ENCODE measurements around the gene CELF1. TPM values are rescaled to one million over a fixed set of nuclear protein-coding genes. Genes with fewer than 3 reads are reported as not detected.

Gene CELF1
- total and polyA plus RNA-seq, 10 of the 15 experiments (the other 5 are each of a cell fraction or from before 2014, with no cell fraction given): 35.3 to 128 (median 85.7) TPM

- Histone ChIP-seq H2AFZ (ENCODE audit: control insufficient read depth, low read depth, low read length) (no peak overlapping the region), H3K4me3 (no peak overlapping the region), H3K9ac (ENCODE audit: control insufficient read depth, insufficient read depth, low read length) (no peak overlapping the region), H4K20me1 (ENCODE audit: control insufficient read depth, insufficient read depth) (no peaks in the 10 kb centered on the region), H3K9me3 (replicated peaks; ENCODE audit: control insufficient read depth, insufficient read depth, low read length) (no peaks in the 10 kb centered on the region), H3K79me2 (ENCODE audit: control insufficient read depth, insufficient read depth, low read length) (no peaks in the 10 kb centered on the region), H3K4me1 (ENCODE audit: control insufficient read depth, insufficient read depth, low read length) (no peaks in the 10 kb centered on the region), H3K36me3 (ENCODE audit: control insufficient read depth in 2 of 2, insufficient read depth in 2 of 2, low read length in 1 of 2) (no peaks in the 10 kb centered on the region), H3K27ac (ENCODE audit: control insufficient read depth, insufficient read depth) (no peak overlapping the region), H3K27me3 (replicated peaks in 1 of 2; ENCODE audit: control insufficient read depth in 2 of 2, insufficient read depth in 2 of 2, low read length in 1 of 2) (no peaks in the 10 kb centered on the region), H3K4me2 (ENCODE audit: control insufficient read depth, insufficient read depth) (no peak overlapping the region)
- FAIRE-seq (no peak), DNase-seq (ENCODE audit: low read depth, low spot score) (no peak), ATAC-seq (peak; percentile 74)
- intact Hi-C loops (cut with micrococcal nuclease; ENCODE audit: unreplicated experiment) (no loop called here), in situ Hi-C loops (cut with MboI) (no loop called here)
- BruUV-seq (replicated peaks): no TSS peak
- SMC1A ChIA-PET (ENCODE audit: uncharacterized antibody, unreplicated experiment): no interaction called here
- POLR2A ChIA-PET: interaction anchor here (0.9 kb wide), 1 partner anchor 94 kb away, joined by 4 read pairs; no protein-coding TSS in a partner anchor
- TF ChIP-seq MTA2 (IDR thresholded peaks at IDR 0.05; ENCODE audit: low read depth): no peak
- TF ChIP-seq POLR2A (IDR thresholded peaks at IDR 0.05; ENCODE audit: low read depth, low read length): no peak
- TF ChIP-seq CHD1 (IDR thresholded peaks at IDR 0.05; ENCODE audit: low read depth, low read length): no peak
- TF ChIP-seq CTCF (IDR thresholded peaks at IDR 0.05 in 2 of 3, conservative IDR thresholded peaks at IDR 0.05 in 1 of 3; ENCODE audit: control insufficient read depth in 2 of 3, extremely low read depth in 1 of 3, insufficient read depth in 1 of 3, low read depth in 3 of 3, low read length in 3 of 3): 0 out of 6 replicates have a peak, but pooled peaks of 1 of the 3 experiments have one; percentile 5
- RAD21 ChIA-PET (ENCODE audit: unreplicated experiment): interaction anchor here (0.8 kb wide), 1 partner anchor 11 kb away, joined by 5 read pairs; no protein-coding TSS in a partner anchor
- CTCF ChIA-PET: interaction anchor here (0.7 to 1.0 kb wide), 4 partner anchors 11 to 174 kb away, joined by 3 to 5 read pairs (median 4); no protein-coding TSS in a partner anchor
- 76% methylated on average over 12 of the region's 12 CpGs for WGBS (ENCODE audit: insufficient coverage, insufficient replicate concordance, low lambda C conversion rate, missing lambda C conversion rate)
These were observed 109.8 kb downstream of the CELF1 start for GRCh38 chr11:47443028-47443700.

GRCh38 chr11:47442514-47442913, 110.4 kb downstream of the CELF1 start:
- H3K27me3 ChIP-seq (replicated peaks in 1 of 2; ENCODE audit: control insufficient read depth in 2 of 2, insufficient read depth in 2 of 2, low read length in 1 of 2): no peaks in the 10 kb centered on the region
- no TSS peak for BruUV-seq (replicated peaks)
- H3K4me2 ChIP-seq (ENCODE audit: control insufficient read depth, insufficient read depth): no peak overlapping the region
- no peak overlapping the region for H2AFZ ChIP-seq (ENCODE audit: control insufficient read depth, low read depth, low read length)
- no peaks in the 10 kb centered on the region for H4K20me1 ChIP-seq (ENCODE audit: control insufficient read depth, insufficient read depth)
- H3K4me1 ChIP-seq (ENCODE audit: control insufficient read depth, insufficient read depth, low read length): no peaks in the 10 kb centered on the region
- FAIRE-seq: no peak
- intact Hi-C loops (cut with micrococcal nuclease; ENCODE audit: unreplicated experiment) (no loop called here), in situ Hi-C loops (cut with MboI) (no loop called here)
- H3K27ac ChIP-seq (ENCODE audit: control insufficient read depth, insufficient read depth): no peak overlapping the region
- no peak for ATAC-seq
- CTCF ChIA-PET: interaction anchor here (0.7 kb wide), 1 partner anchor 14 kb away, joined by 4 read pairs; no protein-coding TSS in a partner anchor
- 35% methylated on average over 8 of the region's 8 CpGs for WGBS (ENCODE audit: insufficient coverage, insufficient replicate concordance, low lambda C conversion rate, missing lambda C conversion rate)
- H3K9ac ChIP-seq (ENCODE audit: control insufficient read depth, insufficient read depth, low read length): no peak overlapping the region
- no peaks in the 10 kb centered on the region for H3K9me3 ChIP-seq (replicated peaks; ENCODE audit: control insufficient read depth, insufficient read depth, low read length)
- RAD21 ChIA-PET (ENCODE audit: unreplicated experiment): no interaction called here
- no peak overlapping the region for H3K4me3 ChIP-seq
- H3K36me3 ChIP-seq (ENCODE audit: control insufficient read depth in 2 of 2, insufficient read depth in 2 of 2, low read length in 1 of 2): no peaks in the 10 kb centered on the region
- H3K79me2 ChIP-seq (ENCODE audit: control insufficient read depth, insufficient read depth, low read length): no peaks in the 10 kb centered on the region
- no peak for DNase-seq (ENCODE audit: low read depth, low spot score)
- TF ChIP-seq ZZZ3 (IDR thresholded peaks at IDR 0.05; ENCODE audit: control insufficient read depth, insufficient read length, low read depth) (no peak), POLR2AphosphoS2 (IDR thresholded peaks at IDR 0.05; ENCODE audit: low read depth, low read length) (no peak), ZNF687 (IDR thresholded peaks at IDR 0.05) (no peak)
- POLR2A ChIA-PET: no interaction called here
- SMC1A ChIA-PET (ENCODE audit: uncharacterized antibody, unreplicated experiment): no interaction called here
